HG03571 (cell line): ENCODE results near the gene TMEM182.

Source experiments
- ATAC-seq: cut with Tn5 transposase; IDR thresholded peaks from one replicate; pipeline ENCODE4 v1.9.1; 2021; ENCODE audit not compliant: unreplicated experiment

Gene TMEM182

DNA sequence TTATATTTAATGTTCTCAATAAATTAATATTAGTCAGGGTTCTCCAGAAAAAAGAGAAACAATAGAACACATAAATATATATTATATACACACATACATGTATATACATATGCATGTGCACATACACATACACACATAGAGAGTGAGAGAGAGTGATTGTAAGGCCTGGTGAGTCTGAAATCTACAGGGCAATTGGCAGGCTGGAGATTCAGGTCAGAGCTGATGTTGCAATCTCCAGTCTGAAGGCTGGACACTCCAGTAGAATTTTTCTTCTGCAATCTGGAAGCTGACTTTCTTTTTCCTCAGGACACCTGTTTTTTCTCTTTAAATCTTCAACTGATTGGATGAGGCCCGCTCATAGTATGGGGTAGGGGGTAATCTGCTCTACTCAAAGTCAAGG lies 3.2 kb downstream of the TMEM182 start:
- ATAC-seq = no peak

DNA sequence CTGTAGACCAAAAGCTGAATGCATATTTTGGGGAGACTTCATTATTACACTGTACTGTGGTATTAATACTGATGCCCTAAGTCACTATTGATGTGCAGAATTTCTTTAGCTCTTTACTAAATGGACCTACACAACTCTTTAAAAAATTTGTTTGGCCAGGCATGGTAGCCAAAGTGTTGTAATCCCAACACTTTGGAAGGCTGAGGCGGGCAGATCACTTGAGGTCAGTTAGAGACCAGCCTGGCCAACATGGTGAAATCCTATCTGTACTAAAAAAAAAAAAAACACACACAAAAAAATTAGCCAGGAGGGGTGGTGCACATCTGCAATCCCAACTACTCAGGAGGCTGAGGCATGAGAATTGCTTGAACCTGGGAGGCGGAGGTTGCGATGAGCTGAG lies 6.4 kb downstream of the TMEM182 start:
- ATAC-seq = no peak

DNA sequence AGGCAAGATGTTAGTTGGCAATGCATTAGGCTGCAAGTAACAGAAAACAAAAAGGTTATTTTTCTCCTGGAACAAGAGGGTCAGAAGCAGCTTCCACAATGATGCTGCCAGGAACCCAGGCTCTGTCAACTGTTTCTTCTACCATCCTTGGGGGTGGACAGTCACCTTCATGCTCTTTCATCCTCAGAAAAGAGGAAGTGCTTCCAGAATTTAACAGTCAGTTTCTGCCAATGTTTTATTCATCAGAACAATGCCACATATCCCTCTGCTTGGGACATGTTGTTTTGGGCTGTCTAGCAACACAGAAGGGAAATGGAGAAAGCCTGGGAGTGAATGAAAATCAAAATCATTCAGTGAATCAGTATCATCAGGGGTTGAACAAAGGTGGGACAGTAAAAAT lies 7.1 kb downstream of the TMEM182 start:
- ATAC-seq = no peak

DNA sequence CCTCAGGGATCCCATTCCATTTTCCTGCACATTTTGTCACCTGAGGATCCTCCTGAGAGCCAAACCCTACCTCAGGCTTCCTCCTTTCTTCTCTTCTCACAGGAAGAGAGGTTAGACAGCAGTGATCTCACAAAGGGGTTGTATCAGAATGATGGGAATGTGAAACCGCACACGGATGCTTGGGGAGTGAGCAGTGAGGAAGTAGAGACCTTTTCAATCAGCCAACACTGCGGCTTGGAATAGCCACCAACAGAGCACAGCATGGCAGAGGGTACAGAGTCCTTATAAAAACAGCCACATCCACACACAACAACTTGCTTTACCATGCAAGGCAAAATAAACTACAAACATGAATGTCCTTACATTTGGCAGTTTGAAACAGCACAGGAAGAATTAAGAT lies 8.7 kb downstream of the TMEM182 start:
- ATAC-seq = no peak

DNA sequence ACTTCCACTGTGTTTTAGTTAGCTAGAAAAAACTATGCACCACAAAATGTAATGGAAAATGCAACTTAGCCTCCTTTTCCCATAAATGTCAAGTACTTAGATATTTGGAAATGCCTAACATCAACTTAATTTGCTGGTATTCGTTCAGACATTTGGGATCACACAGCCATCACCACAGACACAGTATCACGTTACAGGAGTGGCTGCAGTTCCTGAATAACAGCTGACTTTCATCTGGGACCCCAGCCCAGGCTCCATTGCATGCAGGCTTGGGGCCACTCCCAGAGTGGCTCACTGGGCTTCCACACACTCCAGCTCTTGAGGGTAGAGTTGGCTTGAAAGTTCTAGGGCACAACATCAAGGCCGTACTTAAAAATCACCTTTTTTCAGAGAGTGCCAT lies 9.3 kb downstream of the TMEM182 start:
- ATAC-seq = no peak

DNA sequence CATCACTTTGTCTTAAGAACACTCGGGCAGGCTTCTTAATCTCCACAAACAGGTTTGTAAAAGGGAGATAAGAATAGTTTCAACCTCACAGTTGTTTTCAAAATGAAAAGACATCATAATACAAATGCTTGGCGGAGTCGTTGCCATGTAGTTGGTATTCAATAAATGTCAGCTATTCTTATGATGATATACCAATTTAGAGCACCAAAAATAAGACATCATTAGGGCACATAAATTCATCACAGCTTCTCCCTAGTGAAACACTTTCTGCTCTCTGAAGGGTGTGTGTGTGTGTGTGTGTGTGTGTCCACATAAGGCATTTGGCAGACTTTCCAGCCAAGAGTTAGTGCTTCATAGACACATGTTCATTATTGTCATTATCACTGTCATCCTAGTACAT lies 10.8 kb downstream of the TMEM182 start:
- ATAC-seq = no peak

DNA sequence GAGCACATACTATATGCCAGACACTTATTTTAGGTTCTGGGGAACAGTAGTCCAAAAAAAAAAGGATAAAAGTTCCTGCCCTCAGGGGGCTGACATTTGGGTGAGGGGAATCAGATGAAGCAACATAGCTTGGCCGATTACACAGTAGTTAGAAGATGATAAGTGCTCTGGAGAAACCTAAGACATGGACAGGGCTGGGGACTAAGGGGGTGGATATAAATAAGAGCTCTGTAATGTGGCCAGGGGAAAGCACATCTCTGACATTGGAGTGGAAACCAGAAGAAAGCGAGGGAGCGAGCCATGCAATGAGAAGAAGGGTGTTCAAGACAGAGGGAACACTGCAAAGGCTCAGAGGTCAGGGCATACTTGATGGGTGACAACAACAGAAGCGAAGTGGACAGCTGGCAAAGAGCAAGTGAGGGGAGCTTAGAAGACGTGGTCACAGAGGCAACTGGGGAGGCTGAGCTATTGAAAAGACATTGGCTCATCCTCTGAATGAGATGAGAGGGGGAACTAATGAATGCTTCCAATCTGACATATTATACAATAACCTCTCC lies 11.4 kb downstream of the TMEM182 start:
- ATAC-seq = no peak

DNA sequence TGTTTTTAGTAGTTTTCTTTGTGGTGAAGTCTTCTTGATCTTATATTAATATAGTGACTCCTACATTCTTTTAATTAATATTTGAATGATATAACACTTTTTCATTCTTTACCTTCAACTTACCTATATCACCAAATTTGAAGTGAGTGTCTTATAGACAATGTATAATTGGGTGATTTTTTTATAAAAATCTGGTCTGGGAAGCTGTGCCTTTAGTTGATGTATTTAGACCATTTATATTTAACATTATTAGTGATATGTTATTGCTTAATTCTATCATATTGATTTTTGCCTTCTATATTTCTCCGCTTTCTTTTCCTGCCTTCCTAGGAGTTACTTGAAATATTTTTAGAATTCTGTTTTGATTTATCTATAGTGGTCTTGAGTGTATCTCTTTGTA lies 16.4 kb downstream of the TMEM182 start:
- no peak for ATAC-seq

DNA sequence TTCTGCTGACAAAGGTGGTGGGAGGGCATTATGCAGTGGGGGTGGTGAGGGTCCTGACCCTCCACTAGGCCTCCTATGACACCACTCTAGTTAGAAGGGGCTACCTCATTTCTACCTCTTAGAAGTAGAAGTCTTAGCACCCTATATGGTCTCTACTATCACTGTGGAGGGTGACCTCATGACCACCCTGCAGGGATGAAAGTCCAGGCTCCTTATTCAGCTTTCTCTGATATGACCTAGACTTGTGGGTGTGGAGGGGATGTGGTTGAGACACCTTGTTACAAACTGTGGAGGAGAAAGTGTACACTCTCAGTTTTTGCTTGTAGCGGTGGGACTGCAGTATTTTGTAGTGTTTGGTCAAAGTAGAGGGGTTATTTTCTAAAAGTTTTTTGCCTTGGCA lies 18.6 kb downstream of the TMEM182 start:
- no peak for ATAC-seq

DNA sequence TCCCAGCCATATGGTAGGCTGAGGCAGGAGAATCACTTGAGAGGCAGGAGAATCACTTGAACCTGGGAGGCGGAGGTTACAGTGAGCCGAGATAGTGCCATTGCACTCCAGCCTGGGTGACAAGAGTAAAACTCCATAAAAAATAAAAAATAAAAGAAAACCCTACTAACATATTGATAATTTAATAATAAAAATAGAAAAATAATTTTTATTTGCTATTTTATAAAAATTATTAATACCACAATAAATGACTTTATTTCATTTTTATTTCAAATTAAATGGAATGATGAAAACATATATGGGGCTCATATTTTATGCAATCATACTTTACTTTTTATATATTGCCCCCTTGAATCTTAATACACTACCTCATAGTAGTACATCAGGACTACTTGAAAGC lies 20.4 kb downstream of the TMEM182 start:
- no peak for ATAC-seq

DNA sequence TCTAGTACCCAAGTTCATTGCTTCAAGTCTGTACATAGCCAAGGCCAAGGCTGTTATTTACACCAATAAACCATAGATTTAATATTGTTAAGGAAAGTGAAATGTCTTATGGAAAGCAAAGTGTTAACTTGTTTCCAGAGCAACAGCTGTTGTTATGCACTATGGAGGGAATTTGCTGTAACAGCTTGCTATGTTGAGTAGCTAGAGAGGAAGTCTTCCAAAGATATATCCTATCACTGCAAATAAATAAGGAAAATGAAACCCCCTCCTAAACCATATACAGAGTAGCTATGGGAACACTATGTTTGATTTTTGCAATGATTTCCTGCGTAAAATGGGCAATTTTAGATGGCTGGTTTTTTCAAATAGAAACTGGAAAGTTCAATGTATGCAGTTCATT lies 21.1 kb downstream of the TMEM182 start:
- no peak for ATAC-seq

DNA sequence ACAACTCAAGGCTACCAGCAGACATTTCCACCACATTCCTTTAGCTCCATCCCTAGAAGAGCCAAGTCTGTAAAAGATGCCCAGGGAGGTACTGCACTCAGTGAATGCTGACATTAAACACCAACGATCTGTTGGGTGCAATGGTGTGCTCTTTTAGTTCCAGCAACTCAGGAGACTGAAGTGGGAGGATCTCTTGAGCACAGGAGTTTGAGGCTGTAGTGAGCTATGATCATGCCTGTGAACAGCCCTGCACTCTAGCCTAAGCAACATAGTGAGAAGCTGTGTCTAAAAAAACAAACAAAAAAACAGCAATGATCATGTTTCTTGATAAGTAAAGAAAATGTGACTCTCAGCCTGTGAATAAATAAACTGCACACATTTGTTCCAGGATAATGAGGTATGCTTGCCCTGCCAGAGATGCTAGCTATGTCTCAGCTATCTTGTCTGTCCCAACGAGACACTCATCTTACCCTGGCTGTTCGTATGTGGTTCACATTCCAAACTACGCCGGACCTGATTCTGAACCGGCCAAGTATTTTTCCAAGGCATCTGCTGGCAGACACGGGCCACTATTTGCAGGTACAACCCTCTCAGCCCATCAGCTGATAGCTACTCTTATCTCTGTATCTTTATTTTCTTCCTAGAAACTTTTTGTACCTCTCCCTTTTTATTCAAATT lies 21.8 kb downstream of the TMEM182 start:
- no peak for ATAC-seq

DNA sequence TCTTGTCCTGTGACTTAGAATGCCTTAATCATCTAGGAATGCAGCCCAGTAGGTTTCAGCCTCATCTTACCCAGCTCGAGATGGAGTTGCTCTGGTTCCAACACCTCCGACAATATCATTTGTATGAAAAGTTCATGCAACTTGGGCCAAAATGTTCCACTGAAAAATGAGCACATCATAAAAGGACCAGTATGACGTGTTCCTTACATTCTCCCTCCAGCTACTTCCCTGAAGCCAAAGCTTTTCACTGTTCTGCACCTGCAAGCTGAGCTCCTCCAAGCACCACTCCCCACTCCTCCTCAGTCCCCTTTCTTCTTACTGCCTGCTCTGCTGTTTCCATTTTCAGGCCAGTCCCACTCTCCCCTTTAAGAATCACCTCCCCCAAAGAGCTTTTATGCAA lies 23.1 kb downstream of the TMEM182 start:
- no peak for ATAC-seq

DNA sequence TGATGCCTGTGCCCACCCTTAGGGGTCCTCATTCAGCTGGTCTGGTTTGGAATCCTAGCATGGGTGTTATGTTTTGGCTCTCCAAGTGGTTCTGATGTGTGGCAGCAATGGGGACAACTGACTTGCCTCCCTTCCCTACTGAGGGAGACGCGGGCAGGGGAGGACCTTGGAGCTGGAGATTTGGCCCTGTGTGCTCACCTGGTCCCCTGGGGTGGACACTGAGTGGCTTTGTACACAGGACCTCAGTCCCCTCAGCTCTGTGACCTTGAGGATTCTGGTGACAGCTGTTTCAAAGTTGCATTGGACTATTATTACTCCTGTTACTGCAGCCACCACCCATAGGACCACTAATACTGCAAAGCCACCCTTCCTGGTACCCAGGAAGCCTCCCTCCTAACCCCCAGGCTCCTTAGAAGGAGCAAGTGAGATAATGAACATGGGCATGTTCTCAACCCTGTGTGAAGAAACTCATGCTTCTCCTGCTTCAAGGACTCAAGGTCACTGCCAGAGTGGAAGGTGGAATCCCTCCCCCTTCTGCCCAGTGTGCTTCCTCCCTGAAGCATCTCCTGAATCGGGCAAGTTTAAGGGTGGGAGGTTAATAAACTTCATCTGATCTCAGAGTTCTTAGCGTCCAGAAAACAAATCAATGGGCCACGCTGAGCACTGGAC lies 26.5 kb downstream of the TMEM182 start:
- no peak for ATAC-seq

DNA sequence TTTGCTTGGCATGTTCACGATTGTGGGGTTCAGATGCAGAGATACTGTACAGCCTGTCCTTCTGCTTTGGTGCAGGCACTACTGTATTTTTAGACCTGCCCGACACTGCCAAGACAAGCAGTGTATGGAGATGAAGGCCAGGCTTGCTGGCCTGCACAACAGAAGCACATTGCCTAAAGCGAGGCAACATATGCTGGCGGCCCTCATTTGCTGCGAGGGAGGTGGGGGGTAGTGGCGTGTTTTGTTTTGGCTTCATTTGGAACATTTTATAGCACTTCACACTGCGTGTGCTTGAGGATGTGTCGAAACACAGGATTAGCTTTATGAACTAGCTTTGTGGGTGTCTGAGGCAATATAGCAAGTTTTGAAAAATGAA lies 27.0 kb downstream of the TMEM182 start:
- no peak for ATAC-seq

DNA sequence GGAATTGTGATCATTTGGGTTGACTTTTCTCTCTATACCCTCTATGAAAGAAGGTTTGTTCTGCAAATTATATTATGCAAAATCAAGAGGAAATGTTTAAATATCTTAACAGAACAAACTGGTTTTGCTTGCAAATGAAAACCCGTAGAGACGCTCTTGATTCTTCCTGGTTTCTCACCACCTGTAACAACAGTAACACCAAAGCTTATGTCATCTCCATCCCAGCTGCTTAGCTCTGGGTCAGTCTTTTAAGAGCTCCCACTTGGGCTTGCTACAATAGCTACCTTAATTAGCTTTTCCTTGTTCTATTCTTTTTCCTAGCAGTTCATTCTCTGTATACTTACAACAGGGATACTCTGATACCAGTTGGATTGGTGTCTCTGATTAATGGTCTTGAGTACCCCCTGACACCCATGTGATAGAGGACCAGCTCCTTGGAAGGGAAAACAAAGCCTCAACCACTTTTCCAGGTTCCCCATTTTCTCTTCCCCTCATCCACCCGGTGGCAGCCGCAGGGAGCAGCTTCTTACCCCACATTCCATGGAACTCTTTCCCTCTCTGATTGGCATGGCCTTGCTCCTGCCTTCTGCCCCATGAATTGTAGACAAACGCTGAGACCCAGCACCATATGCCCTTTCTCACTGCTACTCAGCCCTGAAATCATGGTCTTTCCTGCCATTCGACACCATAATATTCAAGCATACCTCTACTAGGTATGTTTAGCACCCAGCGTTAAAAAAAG lies 27.7 kb downstream of the TMEM182 start:
- no peak for ATAC-seq

DNA sequence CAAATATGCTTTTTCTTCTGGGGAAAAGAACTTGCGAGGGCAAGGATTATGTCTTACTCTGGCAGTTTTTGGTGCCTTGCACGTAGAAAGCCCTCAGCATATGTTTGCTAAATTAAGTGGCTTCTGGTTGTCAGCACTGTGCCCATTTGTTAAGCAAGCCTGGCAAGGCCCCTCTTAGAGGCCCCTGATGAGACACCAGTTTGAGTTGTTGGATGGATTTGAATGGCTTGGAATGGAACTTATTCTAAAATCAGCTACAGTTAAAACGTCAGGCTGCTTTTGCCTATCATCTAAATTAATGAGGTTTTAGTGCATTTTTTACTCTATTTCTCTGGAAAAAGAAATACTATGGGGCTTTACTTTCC lies 28.2 kb downstream of the TMEM182 start:
- ATAC-seq = no peak

DNA sequence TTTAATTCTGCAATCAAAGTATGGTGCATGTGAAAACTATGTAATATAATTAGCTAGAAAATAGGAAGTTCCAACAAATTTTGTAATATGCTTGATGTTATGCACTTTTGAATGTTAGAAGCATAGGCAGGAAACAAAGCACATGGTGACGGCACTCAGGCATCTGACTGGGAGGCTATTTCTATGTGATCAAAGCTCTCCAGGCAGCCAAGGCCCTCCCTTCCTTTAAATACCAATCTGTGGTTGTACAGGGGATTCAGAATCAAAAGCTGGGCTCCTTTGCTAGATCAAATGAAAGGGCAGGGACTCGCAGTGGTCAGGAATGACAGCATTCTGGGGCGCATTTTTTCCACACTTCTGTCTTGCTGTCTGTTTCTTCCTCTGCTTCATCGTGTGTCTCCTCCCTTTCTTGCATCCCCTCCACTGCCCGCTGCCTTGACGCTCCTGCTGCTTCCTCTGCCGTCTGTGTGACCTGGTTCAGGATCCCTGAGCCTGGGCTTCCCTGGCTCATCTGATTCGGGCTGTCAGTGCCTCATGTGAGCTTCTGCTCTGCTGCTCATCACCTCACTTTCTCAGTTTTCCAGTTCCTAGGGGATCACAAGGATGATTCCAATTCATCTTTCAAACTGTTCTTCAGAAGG lies 30.9 kb downstream of the TMEM182 start:
- ATAC-seq = no peak

DNA sequence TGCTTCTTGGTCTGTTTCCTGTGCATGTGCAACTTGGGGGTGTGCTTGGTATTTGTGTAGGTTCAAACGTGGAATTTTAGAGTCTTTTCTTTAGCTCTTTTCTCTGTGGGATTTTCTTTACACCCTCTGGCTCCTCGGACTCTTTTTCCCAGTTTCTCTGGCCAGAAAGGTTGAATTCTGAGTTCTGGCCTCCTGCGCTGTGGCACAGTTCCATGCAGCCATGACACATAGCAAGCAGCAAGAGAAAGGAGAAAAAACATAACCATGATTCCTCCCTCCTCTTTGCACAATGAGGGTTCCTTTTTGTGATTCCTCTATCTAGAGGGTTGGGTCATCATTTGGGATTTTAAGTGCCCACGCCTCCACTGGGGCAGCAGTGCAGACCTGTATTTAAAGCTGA lies 33.8 kb downstream of the TMEM182 start:
- ATAC-seq = no peak

DNA sequence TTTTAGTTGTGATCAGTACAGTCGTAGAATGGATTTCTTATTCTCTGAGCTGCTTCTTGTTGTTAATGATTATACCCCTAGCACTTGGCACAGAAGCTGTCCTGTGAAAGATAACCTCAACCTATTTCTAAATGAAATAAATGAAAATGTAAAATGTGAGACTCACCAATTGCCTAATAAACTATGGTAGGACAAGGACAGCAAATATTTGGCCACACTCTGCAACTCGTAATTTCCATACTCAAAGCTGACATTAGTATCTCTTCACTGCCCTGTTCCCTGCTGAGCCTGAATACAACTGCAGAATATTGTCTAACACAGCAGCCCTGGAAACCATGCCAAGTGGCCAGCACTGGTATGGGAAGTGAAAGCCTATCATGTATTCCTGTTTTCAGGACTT lies 34.5 kb downstream of the TMEM182 start:
- ATAC-seq = no peak

DNA sequence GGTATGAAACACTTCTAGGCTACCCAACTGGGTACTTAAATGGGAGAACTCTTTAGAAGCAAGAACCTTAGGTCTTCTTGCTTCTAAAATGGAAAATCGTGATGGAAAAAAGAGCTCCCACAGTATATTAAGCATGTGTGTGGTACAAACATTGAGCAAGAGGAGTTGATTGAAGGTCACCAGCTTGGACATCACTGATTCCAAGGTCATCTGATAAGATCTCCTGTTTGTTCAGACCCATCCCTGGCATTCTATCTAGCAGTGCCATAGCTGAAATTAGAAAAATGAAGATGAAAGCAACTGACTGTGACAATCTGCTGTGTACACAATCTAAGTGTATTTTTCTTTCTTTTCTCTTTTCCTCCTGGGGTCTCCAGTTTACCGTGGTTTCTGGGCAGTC lies 35.7 kb downstream of the TMEM182 start:
- no peak for ATAC-seq

DNA sequence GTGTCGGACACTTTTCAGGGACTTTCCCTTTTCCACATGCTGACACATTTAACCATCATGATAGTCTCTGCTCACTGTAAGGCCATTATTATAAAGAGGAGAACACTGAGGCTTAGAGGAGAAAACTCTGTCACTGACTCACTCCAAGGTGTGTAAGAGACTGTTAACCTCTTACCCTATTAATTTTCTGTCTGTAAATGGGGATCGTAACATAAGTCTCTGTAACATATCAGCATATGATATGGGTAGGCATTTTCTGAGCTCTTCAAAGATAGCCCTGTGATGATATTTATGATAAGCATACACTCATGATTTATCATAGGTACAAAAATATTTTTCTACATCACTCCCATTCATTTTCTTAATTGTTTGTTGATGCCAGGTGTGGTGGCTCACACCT lies 36.4 kb downstream of the TMEM182 start:
- no peak for ATAC-seq
